Fibroblast of lung (primary cell): Measurements from ENCODE around the gene ZDHHC14.

Source experiments
- CTCF ChIP-seq, 2 donors: IDR thresholded peaks in 1 of 2; conservative IDR thresholded peaks in 1 of 2; 1 replicate in 1 of 2; 2 replicates in 1 of 2; pipeline ENCODE4 v1.5.1; 2011 to 2012; ENCODE audit warnings: low read length in 2 of 2, control low read depth in 1 of 2, inconsistent platforms in 1 of 2, low read depth in 1 of 2, mild to moderate bottlenecking in 1 of 2
- EZH2 ChIP-seq: IDR thresholded peaks from 2 replicates; pipeline ENCODE4 v1.5.1; 2012; ENCODE audit warnings: low read length, control low read depth, mild to moderate bottlenecking; ENCODE audit errors: missing control alignments

GRCh38 chr6:157689875-157690274 lies 308.9 kb downstream of the ZDHHC14 start:
- TF ChIP-seq CTCF (conservative IDR thresholded peaks at IDR 0.05 in 1 of 2, IDR thresholded peaks at IDR 0.05 in 1 of 2; ENCODE audit: low read depth in 1 of 2, low read length in 2 of 2) (no peak), EZH2 (no peak)
